ENCODE measurements around the gene DOCK8. TPM values are rescaled to one million over a fixed set of nuclear protein-coding genes. Genes with fewer than 3 reads are reported as not detected.

DOCK8 gene
- total RNA-seq, 2 experiments from 2014 or later, result 163 to 166 TPM

DNA sequence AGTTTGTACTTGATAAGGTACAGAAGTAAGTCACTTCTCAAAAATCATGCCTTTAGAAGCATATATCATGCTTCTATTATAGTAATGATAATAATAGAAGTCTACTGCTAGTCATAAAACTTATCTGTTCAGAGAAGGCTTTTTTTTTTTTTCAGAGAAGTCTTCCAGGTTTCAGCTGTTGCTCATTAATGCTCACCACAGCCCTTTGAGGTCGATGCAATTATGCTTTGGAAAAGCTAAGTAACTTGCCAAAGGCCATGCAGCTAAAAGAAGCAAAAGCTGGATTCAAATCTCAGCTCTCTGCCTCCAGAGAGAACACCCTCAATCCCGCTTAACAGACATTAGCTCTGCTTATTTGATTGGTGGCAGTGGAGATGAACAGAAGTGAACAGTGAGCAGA lies 150.8 kb downstream of the DOCK8 start:
- CTCF ChIA-PET, result no interaction called here
- peaks cover 54% of the 10 kb centered on the region for H3K36me3 Mint-ChIP-seq (ENCODE audit: low read depth)
- ATAC-seq (no peak), DNase-seq (no peak)
- no peaks in the 10 kb centered on the region for H3K4me1 Mint-ChIP-seq (ENCODE audit: low read depth)
- no peaks in the 10 kb centered on the region for H3K27me3 Mint-ChIP-seq
- no peaks in the 10 kb centered on the region for H3K9me3 Mint-ChIP-seq
- no peak overlapping the region for H3K4me3 Mint-ChIP-seq
- intact Hi-C loops (cut with micrococcal nuclease), result no loop called here
- POLR2A ChIA-PET, result no interaction called here
- no peak overlapping the region for H3K27ac Mint-ChIP-seq
- TF ChIP-seq, protein P1, sequence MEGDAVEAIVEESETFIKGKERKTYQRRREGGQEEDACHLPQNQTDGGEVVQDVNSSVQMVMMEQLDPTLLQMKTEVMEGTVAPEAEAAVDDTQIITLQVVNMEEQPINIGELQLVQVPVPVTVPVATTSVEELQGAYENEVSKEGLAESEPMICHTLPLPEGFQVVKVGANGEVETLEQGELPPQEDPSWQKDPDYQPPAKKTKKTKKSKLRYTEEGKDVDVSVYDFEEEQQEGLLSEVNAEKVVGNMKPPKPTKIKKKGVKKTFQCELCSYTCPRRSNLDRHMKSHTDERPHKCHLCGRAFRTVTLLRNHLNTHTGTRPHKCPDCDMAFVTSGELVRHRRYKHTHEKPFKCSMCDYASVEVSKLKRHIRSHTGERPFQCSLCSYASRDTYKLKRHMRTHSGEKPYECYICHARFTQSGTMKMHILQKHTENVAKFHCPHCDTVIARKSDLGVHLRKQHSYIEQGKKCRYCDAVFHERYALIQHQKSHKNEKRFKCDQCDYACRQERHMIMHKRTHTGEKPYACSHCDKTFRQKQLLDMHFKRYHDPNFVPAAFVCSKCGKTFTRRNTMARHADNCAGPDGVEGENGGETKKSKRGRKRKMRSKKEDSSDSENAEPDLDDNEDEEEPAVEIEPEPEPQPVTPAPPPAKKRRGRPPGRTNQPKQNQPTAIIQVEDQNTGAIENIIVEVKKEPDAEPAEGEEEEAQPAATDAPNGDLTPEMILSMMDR (IDR thresholded peaks at IDR 0.05), result no peak

DNA sequence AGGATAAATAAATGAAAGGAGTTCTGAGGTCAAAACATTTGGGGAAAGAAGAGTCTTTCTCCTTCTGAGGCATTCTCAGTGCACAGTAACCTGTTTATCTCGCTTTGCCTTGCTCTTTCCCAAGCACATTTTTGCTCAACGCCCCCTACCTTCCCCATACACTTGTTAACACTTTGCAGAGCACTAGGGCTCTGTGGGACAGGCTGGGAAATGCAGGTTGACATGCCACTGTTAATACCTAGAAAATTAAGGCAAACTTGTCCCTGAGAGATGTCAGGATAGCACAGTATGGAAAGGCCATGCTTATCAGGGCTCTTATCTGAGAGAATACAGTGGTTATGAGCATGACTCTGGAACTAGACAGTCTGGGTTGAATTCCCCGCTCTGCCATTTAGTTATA lies 152.0 kb downstream of the DOCK8 start:
- DNase-seq (no peak), ATAC-seq (no peak)
- no peak overlapping the region for H3K27ac Mint-ChIP-seq
- H3K36me3 Mint-ChIP-seq (ENCODE audit: low read depth), result peaks cover 54% of the 10 kb centered on the region
- intact Hi-C loops (cut with micrococcal nuclease), result no loop called here
- TF ChIP-seq, protein P1 (IDR thresholded peaks at IDR 0.05), result no peak
- CTCF ChIA-PET, result no interaction called here
- no peak overlapping the region for H3K4me3 Mint-ChIP-seq
- no peaks in the 10 kb centered on the region for H3K4me1 Mint-ChIP-seq (ENCODE audit: low read depth)
- no peaks in the 10 kb centered on the region for H3K27me3 Mint-ChIP-seq
- no peaks in the 10 kb centered on the region for H3K9me3 Mint-ChIP-seq
- POLR2A ChIA-PET, result no interaction called here

GRCh38 chr9:370086-370485 lies 155.4 kb downstream of the DOCK8 start:
- H3K9me3 Mint-ChIP-seq, result no peaks in the 10 kb centered on the region
- TF ChIP-seq, protein P1 (IDR thresholded peaks at IDR 0.05), result no peak
- peak overlapping the region; percentile 2 for H3K27ac Mint-ChIP-seq
- H3K36me3 Mint-ChIP-seq (ENCODE audit: low read depth), result peaks cover 61% of the 10 kb centered on the region
- ChIA-PET POLR2A (no interaction called here), CTCF (no interaction called here)
- H3K4me1 Mint-ChIP-seq (ENCODE audit: low read depth), result no peaks in the 10 kb centered on the region
- no peaks in the 10 kb centered on the region for H3K27me3 Mint-ChIP-seq
- DNase-seq (no peak), ATAC-seq (no peak)
- intact Hi-C loops (cut with micrococcal nuclease), result no loop called here
- no peak overlapping the region for H3K4me3 Mint-ChIP-seq

DNA sequence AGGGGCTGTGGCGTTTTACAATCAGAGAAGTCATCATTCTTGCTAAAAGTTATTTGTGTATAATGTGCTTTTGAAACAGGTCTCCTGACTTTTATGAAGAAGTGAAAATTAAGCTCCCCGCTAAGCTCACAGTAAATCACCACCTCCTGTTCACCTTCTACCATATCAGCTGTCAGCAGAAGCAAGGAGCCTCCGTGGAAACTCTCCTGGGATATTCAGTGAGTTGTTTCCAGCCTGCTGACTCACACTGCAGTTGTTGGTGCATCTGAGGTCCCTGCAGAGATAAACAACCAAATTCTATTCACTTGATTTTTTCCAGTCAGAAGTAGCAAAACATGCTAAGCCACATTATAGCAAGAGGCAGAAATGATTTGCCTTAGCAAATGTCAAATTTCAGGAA lies 156.7 kb downstream of the DOCK8 start:
- Mint-ChIP-seq H3K4me3 (no peak overlapping the region), H3K4me1 (ENCODE audit: low read depth) (no peaks in the 10 kb centered on the region), H3K9me3 (no peaks in the 10 kb centered on the region), H3K36me3 (ENCODE audit: low read depth) (peaks cover 60% of the 10 kb centered on the region), H3K27ac (peak overlapping the region; percentile 62), H3K27me3 (no peaks in the 10 kb centered on the region)
- ATAC-seq (no peak), DNase-seq (no peak)
- ChIA-PET POLR2A (no interaction called here), CTCF (no interaction called here)
- intact Hi-C loops (cut with micrococcal nuclease), result no loop called here
- TF ChIP-seq, protein P1 (IDR thresholded peaks at IDR 0.05), result no peak

DNA sequence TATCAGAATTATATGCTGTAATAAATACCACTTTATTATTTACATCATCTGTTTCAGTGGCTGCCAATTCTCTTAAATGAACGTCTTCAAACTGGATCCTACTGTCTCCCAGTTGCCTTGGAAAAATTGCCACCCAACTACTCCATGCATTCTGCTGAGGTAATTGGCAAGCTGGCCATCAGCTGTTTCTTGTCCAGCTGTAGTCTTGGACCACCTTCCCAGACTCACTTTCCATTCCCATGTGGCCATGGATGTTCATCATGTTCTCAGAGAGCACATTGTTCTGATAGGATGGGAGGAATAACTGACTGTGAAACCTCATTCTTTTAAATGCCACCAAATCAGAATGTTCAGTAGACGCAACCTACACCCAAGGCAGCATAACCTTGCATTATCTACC lies 157.5 kb downstream of the DOCK8 start:
- intact Hi-C loops (cut with micrococcal nuclease), result no loop called here
- Mint-ChIP-seq H3K27ac (peak overlapping the region; percentile 32), H3K36me3 (ENCODE audit: low read depth) (peaks cover 63% of the 10 kb centered on the region), H3K4me1 (ENCODE audit: low read depth) (no peaks in the 10 kb centered on the region), H3K9me3 (no peaks in the 10 kb centered on the region), H3K4me3 (no peak overlapping the region), H3K27me3 (no peaks in the 10 kb centered on the region)
- ATAC-seq, result no peak
- TF ChIP-seq, protein P1 (IDR thresholded peaks at IDR 0.05), result no peak
- ChIA-PET CTCF (no interaction called here), POLR2A (no interaction called here)
- DNase-seq, result no peak
